ENCODE data around the gene ANKRD60.

ANKRD60 gene

DNA sequence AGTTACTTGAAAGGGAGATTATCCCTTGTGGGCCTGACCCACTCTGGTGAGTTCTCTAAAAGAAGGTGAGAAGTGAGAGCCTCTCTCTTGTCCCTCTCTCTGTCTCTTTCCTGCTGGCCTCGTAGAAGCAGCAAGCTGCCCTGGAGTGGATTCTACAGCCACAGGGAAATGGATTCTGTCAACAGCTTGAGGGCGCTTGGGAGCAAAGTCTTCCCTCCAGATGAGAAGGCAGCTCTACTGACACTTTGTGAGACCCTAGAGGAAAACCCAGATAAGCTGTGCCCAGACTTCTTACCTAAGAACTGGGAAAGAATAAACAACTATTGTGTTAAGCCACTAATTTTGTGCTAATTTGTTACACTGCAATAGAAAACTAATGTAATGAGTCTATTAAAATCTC lies 39.9 kb downstream of the ANKRD60 start:
- DNase-seq: no peak

DNA sequence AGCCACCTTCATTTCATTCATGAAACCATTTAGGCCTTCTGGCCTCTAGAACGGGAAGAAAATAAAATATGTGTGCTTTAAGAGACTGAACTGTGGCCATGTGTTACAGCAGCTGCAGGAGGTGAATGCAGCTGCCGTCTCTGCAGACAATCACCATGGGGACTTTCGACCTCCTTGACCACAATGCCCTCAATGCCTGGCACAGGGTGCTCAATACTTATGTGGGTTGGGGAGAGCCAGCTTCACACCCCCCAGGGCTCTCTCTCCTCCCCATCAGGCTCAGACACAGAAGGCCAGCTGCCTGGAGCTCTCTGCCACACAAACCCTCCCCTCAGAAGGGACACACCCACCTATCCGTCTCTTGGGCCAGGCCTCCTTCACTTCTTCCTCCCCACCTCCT lies 43.5 kb downstream of the ANKRD60 start:
- no peak for DNase-seq

- no peak for DNase-seq
These were observed 44.4 kb downstream of the ANKRD60 start for GRCh38 chr20:58184063-58184462.

DNA sequence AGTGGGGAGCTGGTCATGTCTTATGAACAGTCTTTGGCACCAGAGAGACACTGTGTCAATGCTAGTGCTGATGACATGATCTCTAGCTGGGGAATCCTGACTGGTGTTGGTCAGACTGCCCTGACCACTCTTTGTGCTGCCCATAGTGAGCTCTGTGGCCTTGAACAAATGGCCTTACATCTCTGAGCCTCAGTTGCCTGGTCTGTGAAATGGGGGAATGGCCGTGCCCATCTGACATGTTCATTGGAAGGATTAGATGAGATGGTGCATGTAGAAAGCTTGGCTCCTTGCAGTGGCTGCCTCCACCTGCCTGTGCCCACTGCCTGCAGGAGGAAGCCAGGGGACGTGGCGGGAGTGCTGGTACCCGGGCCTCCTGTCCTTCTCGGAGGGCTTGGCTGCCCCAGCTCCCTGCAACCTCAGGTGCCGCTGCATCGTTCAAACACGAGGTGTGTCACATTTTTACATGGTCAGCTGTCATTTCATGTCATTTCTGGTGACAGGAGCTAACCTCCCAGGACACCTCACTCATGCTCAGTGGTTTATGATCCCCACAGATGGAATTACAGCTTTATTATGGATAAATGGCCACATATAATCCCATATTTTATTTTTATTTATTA lies 45.8 kb downstream of the ANKRD60 start:
- no peak for DNase-seq

DNA sequence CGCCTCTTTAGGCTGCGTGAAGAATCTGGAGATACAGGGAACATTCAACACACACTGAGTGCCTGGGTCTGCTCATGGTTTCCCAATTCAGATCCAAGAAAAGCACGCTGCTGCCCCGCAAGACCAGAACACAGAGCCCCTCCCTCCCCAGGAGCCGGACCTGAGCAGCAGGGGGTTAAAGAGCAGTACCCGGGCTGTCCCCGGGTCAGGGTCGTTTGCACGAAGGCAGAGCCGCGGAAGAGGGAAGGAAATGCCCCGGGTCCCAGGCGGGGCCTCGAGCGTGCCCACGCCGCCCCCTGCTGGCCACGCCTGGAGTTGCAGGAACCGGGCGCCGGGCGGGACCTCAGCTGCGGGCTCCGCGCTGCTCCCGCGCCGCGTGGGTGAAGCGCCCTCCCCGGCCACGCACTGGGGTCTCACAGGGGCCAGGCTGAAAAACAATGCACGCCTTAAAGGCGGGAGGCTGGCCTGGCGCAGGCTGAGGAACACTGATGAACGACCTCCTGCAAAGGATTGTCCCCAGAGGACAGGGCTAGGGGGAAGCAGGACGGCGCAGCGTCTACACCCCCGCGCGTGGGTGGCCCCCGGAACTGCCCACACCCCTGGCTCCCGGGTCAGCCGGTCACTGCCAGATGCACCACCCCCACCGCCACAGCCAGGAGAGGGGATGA lies 48.9 kb downstream of the ANKRD60 start:
- peak; percentile 66 for DNase-seq

GRCh38 chr20:58179083-58179431 lies 49.4 kb downstream of the ANKRD60 start:
- no peak for DNase-seq

DNA sequence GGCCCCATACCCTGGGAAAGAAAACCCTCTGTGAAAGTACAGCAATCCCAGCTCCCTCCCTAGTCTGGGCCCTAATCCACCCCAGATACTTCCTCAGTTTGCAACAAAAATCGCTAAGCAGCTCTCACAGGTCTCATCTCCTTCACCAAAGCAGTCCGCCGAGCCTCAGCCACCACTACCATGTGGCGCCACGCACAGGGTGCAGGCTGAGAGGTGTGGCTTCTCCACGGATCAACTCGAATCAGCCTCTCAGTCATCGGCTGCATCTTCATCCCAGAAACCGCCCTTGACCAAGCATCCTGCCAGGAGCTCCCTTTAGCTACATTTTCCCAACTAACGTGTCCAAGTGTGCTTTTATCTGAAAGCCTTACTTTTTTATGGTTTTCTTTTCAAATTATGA lies 50.7 kb downstream of the ANKRD60 start:
- no peak for DNase-seq

DNA sequence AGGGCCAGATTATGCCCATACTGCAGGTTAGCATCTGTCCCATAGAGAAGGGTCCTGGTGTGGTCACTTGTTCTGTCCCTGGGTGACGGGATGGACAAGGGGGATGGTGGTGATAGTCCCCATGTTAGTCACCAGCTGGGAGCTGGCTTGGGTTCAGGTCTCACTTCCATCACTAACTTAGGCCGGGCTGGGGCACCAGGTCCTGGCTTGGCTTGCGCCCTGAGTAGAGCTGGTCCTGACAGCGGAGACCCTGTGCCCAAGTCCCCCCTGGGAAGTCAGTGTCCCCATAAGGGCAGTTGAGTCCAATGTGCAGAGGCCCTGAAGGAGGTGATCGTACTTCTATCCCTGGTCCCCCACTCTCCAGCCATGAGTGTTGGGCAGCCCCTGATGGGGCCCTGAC lies 52.6 kb downstream of the ANKRD60 start:
- no peak for DNase-seq

DNA sequence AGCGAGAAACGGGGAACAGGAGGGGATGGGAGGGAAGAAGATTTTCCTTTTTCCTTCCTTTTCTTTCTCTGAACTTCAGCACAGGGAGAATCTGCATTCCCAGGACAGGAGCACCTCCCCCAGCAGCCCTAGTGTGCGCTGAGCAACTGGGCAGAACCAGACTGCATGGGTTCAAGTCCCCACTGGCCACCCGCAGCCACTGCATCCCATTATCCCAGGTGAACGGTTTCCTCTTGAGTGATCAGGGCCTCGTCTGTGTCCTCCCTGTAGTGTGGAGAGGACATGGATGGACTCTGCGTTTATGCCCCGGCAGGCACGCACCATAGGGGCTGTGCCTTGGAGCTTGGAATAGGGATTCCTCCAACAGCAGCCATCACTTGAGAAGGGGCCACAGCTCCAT lies 53.0 kb downstream of the ANKRD60 start:
- no peak for DNase-seq

DNA sequence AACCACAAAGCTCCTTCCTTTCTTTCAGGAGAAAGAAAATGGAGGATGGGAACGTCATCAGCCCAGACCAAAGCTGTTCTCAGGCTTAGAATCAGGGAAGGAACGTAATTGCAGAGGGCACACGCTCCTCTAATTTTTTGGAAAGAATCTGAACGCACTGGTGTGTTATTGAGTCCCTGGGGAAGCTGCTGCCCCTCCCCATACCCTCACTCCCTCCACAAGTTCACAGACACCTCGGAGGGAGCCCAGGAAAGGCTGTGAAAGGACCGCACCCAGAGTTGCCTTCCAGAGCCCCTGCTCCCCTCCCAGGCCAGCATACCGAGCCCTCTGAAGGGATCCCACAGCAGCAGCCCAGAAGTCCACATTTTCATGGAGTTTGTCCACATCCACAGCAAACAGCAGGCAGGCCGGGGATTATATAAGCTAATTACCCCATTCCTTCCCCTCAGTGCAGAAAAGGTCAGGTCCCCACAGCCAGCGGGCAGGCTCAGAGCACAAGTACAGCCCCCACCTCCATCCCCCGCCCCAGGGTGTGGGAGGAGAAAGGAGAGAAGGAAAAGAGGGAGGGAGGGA lies 53.7 kb downstream of the ANKRD60 start:
- DNase-seq: peak; percentile 66

GRCh38 chr20:58173930-58174707 lies 54.3 kb downstream of the ANKRD60 start:
- DNase-seq: no peak

- DNase-seq: no peak
These were observed 55.4 kb downstream of the ANKRD60 start for GRCh38 chr20:58173091-58173490.

DNA sequence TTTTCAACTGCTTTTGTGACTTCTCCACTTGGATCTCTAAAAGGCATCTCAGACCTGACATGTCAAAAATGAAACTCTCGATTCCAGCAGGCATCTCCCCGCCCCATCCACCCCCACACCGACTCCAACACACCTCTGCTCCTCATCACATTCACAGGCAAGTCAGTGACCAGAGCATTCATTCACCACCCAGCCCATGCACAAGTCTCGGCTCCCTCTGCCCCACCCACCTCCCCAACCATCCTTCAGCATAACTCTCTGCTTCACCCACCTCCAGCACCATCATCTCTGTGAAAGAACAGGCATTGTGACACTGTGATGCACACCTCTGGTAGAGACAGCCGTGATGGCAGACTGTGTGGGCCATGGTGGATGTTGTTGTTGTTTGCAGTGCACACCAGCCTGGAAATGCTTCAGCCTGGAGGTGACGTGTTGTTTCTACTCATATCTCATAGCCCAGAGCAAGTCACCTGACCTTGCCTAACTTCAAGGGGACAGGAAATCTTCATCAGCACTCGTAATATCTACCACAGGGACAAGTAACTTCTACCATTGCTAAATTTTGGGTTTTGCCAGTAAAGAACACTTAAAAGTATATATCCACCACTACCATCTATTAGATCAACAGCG lies 56.5 kb downstream of the ANKRD60 start:
- no peak for DNase-seq

- DNase-seq: no peak
These were observed 59.0 kb downstream of the ANKRD60 start for GRCh38 chr20:58169450-58169849.

DNA sequence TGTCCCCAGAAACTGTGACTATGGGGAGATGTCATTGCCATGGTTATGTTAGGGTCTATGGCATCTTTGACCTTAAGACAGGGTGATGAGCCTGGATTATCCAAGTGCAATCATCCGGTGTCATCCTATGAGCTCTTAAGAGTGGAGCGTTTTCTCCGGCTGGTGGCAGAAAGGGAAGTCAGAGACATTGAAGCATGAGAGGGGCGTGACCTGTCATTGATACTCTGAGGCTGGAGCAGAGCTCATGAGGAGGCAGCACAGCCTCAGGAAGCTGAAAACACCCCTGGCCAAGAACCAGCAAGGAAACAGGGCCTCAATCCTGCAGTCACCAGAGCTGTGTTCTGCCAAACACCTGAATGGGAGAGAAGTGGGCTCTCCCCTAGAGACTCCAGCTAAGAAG lies 59.6 kb downstream of the ANKRD60 start:
- DNase-seq: no peak

DNA sequence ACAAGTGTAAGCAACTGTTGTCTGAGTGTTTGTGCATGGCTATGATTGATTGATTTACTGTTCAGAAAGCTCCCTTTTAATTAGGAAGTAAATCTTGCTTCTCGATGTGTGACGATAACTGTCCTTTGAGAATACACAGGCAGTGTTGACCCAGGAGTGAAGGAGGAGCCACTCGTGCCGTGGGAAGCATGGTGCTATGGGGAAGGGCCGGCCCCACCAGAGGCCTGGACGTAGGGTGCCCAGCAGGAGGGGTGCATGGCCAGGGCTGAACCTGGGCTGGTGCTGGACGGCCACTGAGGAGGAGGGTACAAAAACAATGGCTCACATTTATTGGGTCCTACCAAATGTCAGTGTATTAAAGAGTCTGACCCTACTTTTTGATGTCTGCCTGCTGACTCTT lies 60.7 kb downstream of the ANKRD60 start:
- DNase-seq: peak; percentile 9

All from NCI-H69 (cell line).